ENCODE measurements around the gene ING3. TPM values are rescaled to one million over a fixed set of nuclear protein-coding genes. Genes with fewer than 3 reads are reported as not detected.

ING3 gene
- total and polyA plus RNA-seq, 2 of the 8 experiments (the other 6 are each of a cell fraction or from before 2014, with no cell fraction given), result 6.0 to 17.7 TPM

GRCh38 chr7:121020249-121020988, 69.8 kb downstream of the ING3 start (continued):
- TF ChIP-seq GABPA (IDR thresholded peaks at IDR 0.05; ENCODE audit: borderline replicate concordance, insufficient read depth, low read length) (no peak), ASH2L (IDR thresholded peaks at IDR 0.05; ENCODE audit: low read length) (no peak), KDM1A (IDR thresholded peaks at IDR 0.05; ENCODE audit: borderline replicate concordance, low read length) (no peak), BRCA1 (IDR thresholded peaks at IDR 0.05; ENCODE audit: low read depth, low read length) (no peak), TEAD4 (IDR thresholded peaks at IDR 0.05; ENCODE audit: low read depth, low read length) (no peak)
